Gastrocnemius medialis (tissue), 4 donors: ENCODE results near the gene MGAT4C. TPM values are rescaled to one million over a fixed set of nuclear protein-coding genes. Genes with fewer than 3 reads are reported as not detected.

Source experiments
- ATAC-seq, 2 donors: fragments of 150-250 bp; one replicate each; pipeline ENCODE4 v1.9.1; 2016
- DNase-seq, 2 donors: peaks; one replicate each; pipeline ENCODE4 v3.0.0-alpha.2; 2019
- H3K27ac ChIP-seq, 4 donors: fragments of 200-600 bp; sonication (generic); 1 replicate in 1 of 4; 2 replicates in 3 of 4; pipeline ENCODE4 v1.5.1; 2016 to 2018; ENCODE audit warnings: mild to moderate bottlenecking in 2 of 4, moderate library complexity in 1 of 4
- H3K27me3 ChIP-seq, 3 donors: fragments of 200-600 bp; sonication (generic) in 2 of 3; 1 replicate in 1 of 3; 2 replicates in 2 of 3; pipeline versions ENCODE4 v1.5.1 to v1.6.0; 2016 to 2019; ENCODE audit warnings: mild to moderate bottlenecking in 1 of 3, moderate library complexity in 1 of 3
- H3K36me3 ChIP-seq, 2 donors: fragments of 200-600 bp; sonication (generic) in 1 of 2; one replicate each; pipeline ENCODE4 v1.5.1; 2017 to 2018
- H3K4me1 ChIP-seq, 2 donors: fragments of 200-600 bp; sonication (generic) in 1 of 2; one replicate each; pipeline ENCODE4 v1.5.1; 2016 to 2017; ENCODE audit warnings: mild to moderate bottlenecking in 2 of 2
- H3K4me3 ChIP-seq, 4 donors: fragments of 200-600 bp; sonication (generic) in 3 of 4; 1 replicate in 1 of 4; 2 replicates in 3 of 4; pipeline ENCODE4 v1.5.1; 2016 to 2019; ENCODE audit warnings: mild to moderate bottlenecking in 2 of 4
- H3K9me3 ChIP-seq, 3 donors: fragments of 200-600 bp; sonication (generic) in 2 of 3; 1 replicate in 1 of 3; 2 replicates in 2 of 3; pipeline ENCODE4 v1.5.1; 2016 to 2019
- CTCF ChIP-seq, 5 experiments: fragments of 450-650 bp in 3 of 5; fragments of 200-600 bp in 2 of 5; sonication (generic) in 2 of 5; IDR thresholded peaks in 4 of 5; conservative IDR thresholded peaks in 1 of 5; 1 replicate in 4 of 5; 2 replicates in 1 of 5; pipeline ENCODE4 v1.5.1; 2016 to 2019; ENCODE audit warnings: antibody characterized with exemption in 5 of 5, mild to moderate bottlenecking in 3 of 5, moderate library complexity in 3 of 5
- POLR2A ChIP-seq, 2 donors: fragments of 450-650 bp; IDR thresholded peaks; one replicate each; pipeline ENCODE4 v1.6.1; 2017; ENCODE audit warnings: antibody characterized with exemption in 2 of 2, mild to moderate bottlenecking in 2 of 2, moderate library complexity in 2 of 2
- in situ Hi-C, 4 donors: fragments of 200-750 bp; cut with MboI; loops; one replicate each; pipeline versions ENCODE4 v1.15.0 to v1.8.0; 2017; ENCODE audit warnings: low sequenced_read_pairs in 4 of 4
- intact Hi-C: fragments of 100-400 bp; cut with DNase I; formaldehyde crosslinking; loops from one replicate; pipeline ENCODE4 v1.15.1; 2023; ENCODE audit warnings: low total_unique reads
- total RNA-seq, 4 donors: library from RNA; depleted of rRNA; stranded (reverse); fragments of >200 nt; gene quantifications; one replicate each; pipeline versions ENCODE4 v1.1.0 to v1.2.3, GENCODE V29; 2016

Gene MGAT4C
- total RNA-seq, 4 donors from 2014 or later, result not detected

GRCh38 chr12:86052921-86053320 is 203.3 kb downstream of the MGAT4C start:
- H3K27ac ChIP-seq, result no peak overlapping the region
- TF ChIP-seq POLR2A (IDR thresholded peaks at IDR 0.05) (no peak), CTCF (IDR thresholded peaks at IDR 0.05 in 4 of 5, conservative IDR thresholded peaks at IDR 0.05 in 1 of 5) (no peak)
- H3K9me3 ChIP-seq, result no peaks in the 10 kb centered on the region
- no peak for ATAC-seq
- DNase-seq, result no peak
- no peak overlapping the region for H3K4me3 ChIP-seq
- no peaks in the 10 kb centered on the region for H3K36me3 ChIP-seq
- H3K27me3 ChIP-seq, result no peaks in the 10 kb centered on the region
- intact Hi-C loops (no loop called here), in situ Hi-C loops (no loop called here)
- H3K4me1 ChIP-seq, result no peaks in the 10 kb centered on the region

DNA sequence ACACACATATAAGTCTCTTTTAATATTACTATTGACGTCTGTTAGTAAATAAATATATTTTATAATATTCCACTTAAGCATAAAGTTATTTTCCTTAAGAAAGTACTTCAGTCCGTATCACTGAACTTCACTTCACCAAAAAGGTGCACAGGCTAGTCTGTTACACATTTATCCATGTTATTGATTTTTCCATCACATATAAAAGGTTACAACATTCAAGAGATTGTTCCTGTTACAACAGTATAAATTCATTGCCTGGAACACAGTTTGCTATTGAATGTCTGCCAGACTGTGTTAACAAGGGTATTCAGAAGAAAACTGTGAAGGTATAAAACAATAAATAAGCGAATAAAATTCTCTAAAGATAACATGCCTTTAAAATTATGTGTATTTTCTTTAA is 206.2 kb downstream of the MGAT4C start:
- no peaks in the 10 kb centered on the region for H3K4me1 ChIP-seq
- H3K36me3 ChIP-seq, result no peaks in the 10 kb centered on the region
- no peaks in the 10 kb centered on the region for H3K27me3 ChIP-seq
- TF ChIP-seq CTCF (IDR thresholded peaks at IDR 0.05 in 4 of 5, conservative IDR thresholded peaks at IDR 0.05 in 1 of 5) (no peak), POLR2A (IDR thresholded peaks at IDR 0.05) (no peak)
- intact Hi-C loops, result no loop called here
- no peak overlapping the region for H3K4me3 ChIP-seq
- DNase-seq (no peak), ATAC-seq (no peak)
- H3K27ac ChIP-seq, result no peak overlapping the region
- in situ Hi-C loops, result no loop called here
- no peaks in the 10 kb centered on the region for H3K9me3 ChIP-seq

- intact Hi-C loops, result no loop called here
- in situ Hi-C loops, result no loop called here
- DNase-seq, result no peak
These were observed 211.8 kb downstream of the MGAT4C start for GRCh38 chr12:86044396-86044795.

GRCh38 chr12:86042062-86042461 is 214.1 kb downstream of the MGAT4C start:
- no peak for TF ChIP-seq CTCF (IDR thresholded peaks at IDR 0.05 in 4 of 5, conservative IDR thresholded peaks at IDR 0.05 in 1 of 5)
- TF ChIP-seq POLR2A (IDR thresholded peaks at IDR 0.05), result no peak
- Histone ChIP-seq H3K4me3 (no peak overlapping the region), H3K4me1 (no peaks in the 10 kb centered on the region), H3K9me3 (no peaks in the 10 kb centered on the region), H3K27me3 (no peaks in the 10 kb centered on the region), H3K36me3 (no peaks in the 10 kb centered on the region), H3K27ac (no peak overlapping the region)
- intact Hi-C loops (no loop called here), in situ Hi-C loops (no loop called here)
- DNase-seq (no peak), ATAC-seq (no peak)

More at GRCh38 chr12:86044396-86044795, 211.8 kb downstream of the MGAT4C start:
- Histone ChIP-seq H3K27me3 (no peaks in the 10 kb centered on the region), H3K4me3 (no peak overlapping the region), H3K36me3 (no peaks in the 10 kb centered on the region), H3K9me3 (no peaks in the 10 kb centered on the region), H3K4me1 (no peaks in the 10 kb centered on the region), H3K27ac (no peak overlapping the region)
- no peak for ATAC-seq
- no peak for TF ChIP-seq CTCF (IDR thresholded peaks at IDR 0.05 in 4 of 5, conservative IDR thresholded peaks at IDR 0.05 in 1 of 5)
- TF ChIP-seq POLR2A (IDR thresholded peaks at IDR 0.05), result no peak

DNA sequence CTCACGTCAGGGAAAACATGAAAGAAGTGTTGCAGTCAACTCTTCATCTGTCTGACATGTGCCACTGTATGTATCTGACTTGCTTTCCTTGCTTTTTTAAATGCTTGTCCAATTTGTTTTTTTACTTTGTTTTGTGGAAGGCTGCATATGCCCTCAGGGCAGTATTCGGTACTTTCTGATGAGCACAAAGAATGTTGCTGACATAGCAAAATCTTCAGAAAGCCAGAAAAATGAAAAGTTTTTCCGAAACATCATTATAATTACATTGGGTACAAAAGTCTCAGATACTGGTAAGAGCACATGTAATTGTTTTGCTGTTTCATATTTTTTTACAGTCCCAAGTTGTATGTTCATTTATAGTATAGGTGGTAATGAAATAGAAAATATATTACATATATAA is 237.8 kb downstream of the MGAT4C start:
- H3K27me3 ChIP-seq, result no peaks in the 10 kb centered on the region
- H3K36me3 ChIP-seq, result no peaks in the 10 kb centered on the region
- H3K9me3 ChIP-seq, result no peaks in the 10 kb centered on the region
- DNase-seq, result no peak
- no peak for ATAC-seq
- intact Hi-C loops, result no loop called here
- no peak overlapping the region for H3K4me3 ChIP-seq
- no peak overlapping the region for H3K27ac ChIP-seq
- in situ Hi-C loops, result no loop called here
- no peak for TF ChIP-seq POLR2A (IDR thresholded peaks at IDR 0.05)
- TF ChIP-seq CTCF (IDR thresholded peaks at IDR 0.05 in 4 of 5, conservative IDR thresholded peaks at IDR 0.05 in 1 of 5), result no peak
- no peaks in the 10 kb centered on the region for H3K4me1 ChIP-seq
